ENCODE data around the gene STK38.

DNA sequence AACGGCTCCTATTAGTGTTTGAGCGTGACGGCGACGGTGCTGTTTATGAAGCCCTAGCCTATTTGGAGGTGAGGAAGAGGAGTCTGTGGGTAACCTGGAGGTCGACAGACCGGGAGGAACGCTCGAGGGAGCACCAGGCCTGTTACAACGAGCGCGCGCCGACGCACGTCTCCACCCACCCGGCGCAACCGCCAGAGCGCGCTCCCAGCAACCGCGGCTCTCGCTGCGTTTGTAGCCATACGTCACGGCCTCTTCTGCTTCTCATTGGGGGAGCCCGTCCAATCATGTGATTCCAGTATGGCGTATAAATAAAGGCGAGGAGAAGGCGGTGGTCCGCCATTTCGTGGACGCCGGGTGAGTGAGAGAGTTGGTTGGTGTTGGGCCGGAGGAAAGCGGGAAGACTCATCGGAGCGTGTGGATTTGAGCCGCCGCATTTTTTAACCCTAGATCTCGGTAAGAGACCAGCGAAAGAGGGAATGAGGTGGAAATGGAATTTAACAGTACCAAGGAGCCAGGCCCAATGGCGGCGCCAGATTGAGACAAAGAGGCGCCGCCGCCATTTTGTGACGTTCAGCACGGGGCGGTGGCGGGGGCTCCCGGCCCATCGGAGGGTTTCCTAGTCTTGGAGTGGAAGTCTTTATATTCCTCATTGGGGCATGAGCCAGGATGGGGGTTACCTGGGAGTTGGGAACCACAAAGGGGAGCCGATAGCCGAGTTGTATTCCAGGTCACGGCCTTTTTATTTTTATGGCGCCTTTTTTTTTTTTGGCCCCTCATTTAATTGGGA is 46.9 kb upstream of the STK38 start, which contains the start of gene SRSF3:
- no peak for TF ChIP-seq PAX5 (IDR thresholded peaks at IDR 0.05; ENCODE audit: insufficient read depth, low read length, severe bottlenecking)
- peak; percentile 100 for TF ChIP-seq POLR2A (IDR thresholded peaks at IDR 0.05; ENCODE audit: low read depth, low read length)

Measured in GM12891 (cell line).